ENCODE results near the gene PKMYT1. TPM values are rescaled to one million over a fixed set of nuclear protein-coding genes. Genes with fewer than 3 reads are reported as not detected.
A peak's percentile ranks its signal among the peaks of the same experiment; 100 is the strongest.

PKMYT1 gene
- total RNA-seq, 1 donor from 2014 or later = not detected

DNA sequence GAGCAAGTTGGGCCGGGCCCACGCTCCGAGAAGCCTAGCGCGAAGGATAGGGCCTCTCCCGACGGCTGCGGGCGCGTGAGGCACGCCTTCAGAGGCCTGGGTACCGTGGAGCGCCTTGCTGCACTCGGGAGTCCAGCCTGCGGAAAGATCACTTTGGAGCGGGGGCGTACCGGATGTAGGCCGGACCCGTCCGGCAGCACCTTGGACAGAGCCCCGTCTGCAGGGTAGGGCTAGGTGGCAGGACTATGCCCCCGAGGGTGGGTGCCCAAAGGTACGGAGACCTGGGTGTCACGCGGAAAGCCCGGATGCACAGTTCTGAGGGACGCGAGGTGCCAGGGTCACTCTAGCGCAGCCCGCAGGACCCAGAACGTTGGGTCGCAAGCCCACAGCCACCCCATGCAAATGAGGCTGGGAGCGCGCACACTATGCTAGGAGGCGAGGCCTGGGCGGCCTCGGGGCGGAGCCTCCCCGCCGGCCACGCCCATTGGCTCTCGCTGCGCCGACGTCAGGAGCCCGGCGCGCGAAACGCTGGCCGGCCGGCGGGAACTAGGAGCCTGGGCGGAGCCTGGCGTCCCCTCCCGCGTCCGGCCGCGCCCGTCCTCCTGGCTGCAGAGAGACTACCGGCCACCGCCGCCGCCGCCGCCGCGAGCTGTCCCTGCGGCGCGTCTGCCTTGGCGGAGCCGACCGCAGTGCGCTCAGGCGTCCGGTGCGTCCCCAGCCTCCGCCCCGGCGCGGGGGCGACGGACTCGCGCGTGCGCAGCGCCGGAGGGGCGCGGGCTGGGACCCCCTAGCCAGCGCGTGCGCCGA lies 11.3 kb downstream of the PKMYT1 start, which contains the start of gene PAQR4:
Gene PAQR4 (plus strand): TSS at position 611 of the 807 bp plus-strand sequence. CDS start 327 bp downstream, outside the sequence.
- intact Hi-C loops (cut with DNase I) = no loop called here
- Histone ChIP-seq H3K27ac (no peak within 1 kb of the TSS), H3K4me1 (peaks cover 25 to 34% of the 10 kb centered on the region in 2 donors), H3K27me3 (peaks cover 41% of the 10 kb centered on the region), H3K36me3 (no peaks in the 10 kb centered on the region), H3K4me3 (peak within 1 kb of the TSS; percentile 68 to 85), H3K9me3 (no peaks in the 10 kb centered on the region)
- DNase-seq (ENCODE audit: low spot score in 2 of 2) = peak; percentile 37 to 89
- TF ChIP-seq, protein P1, sequence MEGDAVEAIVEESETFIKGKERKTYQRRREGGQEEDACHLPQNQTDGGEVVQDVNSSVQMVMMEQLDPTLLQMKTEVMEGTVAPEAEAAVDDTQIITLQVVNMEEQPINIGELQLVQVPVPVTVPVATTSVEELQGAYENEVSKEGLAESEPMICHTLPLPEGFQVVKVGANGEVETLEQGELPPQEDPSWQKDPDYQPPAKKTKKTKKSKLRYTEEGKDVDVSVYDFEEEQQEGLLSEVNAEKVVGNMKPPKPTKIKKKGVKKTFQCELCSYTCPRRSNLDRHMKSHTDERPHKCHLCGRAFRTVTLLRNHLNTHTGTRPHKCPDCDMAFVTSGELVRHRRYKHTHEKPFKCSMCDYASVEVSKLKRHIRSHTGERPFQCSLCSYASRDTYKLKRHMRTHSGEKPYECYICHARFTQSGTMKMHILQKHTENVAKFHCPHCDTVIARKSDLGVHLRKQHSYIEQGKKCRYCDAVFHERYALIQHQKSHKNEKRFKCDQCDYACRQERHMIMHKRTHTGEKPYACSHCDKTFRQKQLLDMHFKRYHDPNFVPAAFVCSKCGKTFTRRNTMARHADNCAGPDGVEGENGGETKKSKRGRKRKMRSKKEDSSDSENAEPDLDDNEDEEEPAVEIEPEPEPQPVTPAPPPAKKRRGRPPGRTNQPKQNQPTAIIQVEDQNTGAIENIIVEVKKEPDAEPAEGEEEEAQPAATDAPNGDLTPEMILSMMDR (IDR thresholded peaks at IDR 0.05) = peak in 1 of 3 experiments; percentile 7

DNA sequence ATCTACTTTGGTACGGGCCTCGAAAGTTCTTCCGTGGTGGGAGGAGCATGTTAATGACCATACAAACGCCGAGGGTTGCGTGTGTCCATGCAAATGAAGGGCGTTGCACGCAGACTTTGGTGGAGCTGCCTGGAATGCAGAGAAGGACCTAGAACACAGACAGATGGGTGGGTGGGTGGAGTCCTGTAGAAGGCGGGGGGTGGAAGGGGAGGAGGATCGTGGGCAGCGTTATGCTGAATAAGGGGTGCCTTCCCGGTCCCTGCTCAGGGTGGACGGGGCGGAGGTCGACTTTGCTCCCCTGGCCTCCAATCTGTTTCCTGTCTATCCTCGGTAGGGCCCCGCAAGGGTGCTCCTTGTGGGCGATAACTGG lies 11.9 kb downstream of the PKMYT1 start:
- Histone ChIP-seq H3K36me3 (no peaks in the 10 kb centered on the region), H3K27ac (no peak overlapping the region), H3K9me3 (no peaks in the 10 kb centered on the region), H3K4me3 (peak overlapping the region; percentile 68 to 85), H3K4me1 (peaks cover 31 to 40% of the 10 kb centered on the region in 2 donors), H3K27me3 (peaks cover 46% of the 10 kb centered on the region)
- intact Hi-C loops (cut with DNase I) = no loop called here
- no peak for DNase-seq (ENCODE audit: low spot score in 2 of 2)
- TF ChIP-seq, protein P1 (IDR thresholded peaks at IDR 0.05) = no peak

DNA sequence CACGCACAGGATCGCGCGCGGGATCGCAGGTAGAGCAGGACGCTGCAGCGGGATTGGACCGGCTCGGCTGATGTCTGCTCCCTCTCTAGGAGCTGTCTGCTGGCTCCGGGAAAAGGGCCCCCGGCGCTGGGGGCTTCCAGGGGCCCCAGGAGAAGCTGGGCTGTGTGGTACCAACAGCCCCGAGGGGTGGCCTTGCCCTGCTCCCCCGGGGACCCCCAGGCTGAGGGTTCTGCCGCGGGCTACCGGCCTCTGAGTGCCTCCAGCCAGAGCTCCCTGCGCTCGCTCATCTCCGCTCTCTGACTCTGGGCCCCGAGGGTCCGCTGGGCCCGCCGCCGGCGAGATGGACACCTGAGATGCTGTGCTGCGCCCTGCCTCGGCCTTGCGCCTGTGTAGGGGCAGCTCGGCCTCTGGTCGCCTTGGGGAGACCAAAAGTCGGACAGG lies 12.5 kb downstream of the PKMYT1 start:
- Histone ChIP-seq H3K4me3 (no peak overlapping the region), H3K27me3 (peaks cover 52% of the 10 kb centered on the region), H3K27ac (no peak overlapping the region), H3K4me1 (peaks cover 34 to 44% of the 10 kb centered on the region in 2 donors), H3K9me3 (no peaks in the 10 kb centered on the region), H3K36me3 (no peaks in the 10 kb centered on the region)
- TF ChIP-seq, protein P1 (IDR thresholded peaks at IDR 0.05) = no peak
- intact Hi-C loops (cut with DNase I) = no loop called here
- DNase-seq (ENCODE audit: low spot score in 2 of 2) = no peak

DNA sequence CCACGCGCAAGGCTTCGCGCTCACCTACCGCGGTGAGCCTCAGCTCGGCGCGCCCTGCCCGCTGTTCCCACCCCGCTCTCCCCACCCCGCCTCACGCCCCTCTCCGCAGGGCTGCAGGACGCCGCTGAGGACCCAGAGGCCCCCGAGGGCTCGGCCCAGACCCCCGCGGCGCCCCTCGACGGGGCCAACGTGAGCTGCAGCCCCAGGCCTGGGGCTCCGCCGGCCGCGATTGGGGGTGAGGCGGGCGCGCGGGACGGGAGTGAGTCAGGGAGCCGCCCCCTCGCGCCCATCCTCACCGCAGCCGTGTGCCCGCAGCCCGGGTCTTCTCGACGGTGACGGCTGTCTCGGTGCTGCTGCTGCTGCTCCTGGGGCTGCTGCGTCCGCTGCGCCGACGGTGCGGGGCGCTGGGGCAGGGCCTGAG lies 13.0 kb downstream of the PKMYT1 start:
- TF ChIP-seq, protein P1 (IDR thresholded peaks at IDR 0.05) = no peak
- H3K27ac ChIP-seq = no peak overlapping the region
- intact Hi-C loops (cut with DNase I) = no loop called here
- no peaks in the 10 kb centered on the region for H3K36me3 ChIP-seq
- peaks cover 34 to 44% of the 10 kb centered on the region in 2 donors for H3K4me1 ChIP-seq
- peak overlapping the region; percentile 29 to 46 for H3K4me3 ChIP-seq
- no peak for DNase-seq (ENCODE audit: low spot score in 2 of 2)
- peaks cover 56% of the 10 kb centered on the region for H3K27me3 ChIP-seq
- no peaks in the 10 kb centered on the region for H3K9me3 ChIP-seq

DNA sequence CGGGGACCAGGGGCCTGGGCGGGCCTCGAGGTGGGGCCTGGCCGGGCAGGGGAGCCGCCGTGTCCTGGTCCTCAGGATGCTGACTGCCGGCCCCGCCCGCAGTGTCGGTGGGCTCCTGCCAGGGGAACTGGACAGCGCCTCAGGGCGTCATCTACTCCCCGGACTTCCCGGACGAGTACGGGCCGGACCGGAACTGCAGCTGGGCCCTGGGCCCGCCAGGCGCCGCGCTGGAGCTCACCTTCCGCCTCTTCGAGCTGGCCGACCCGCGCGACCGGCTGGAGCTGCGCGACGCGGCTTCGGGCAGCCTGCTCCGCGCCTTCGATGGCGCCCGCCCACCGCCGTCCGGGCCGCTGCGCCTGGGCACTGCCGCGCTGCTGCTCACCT lies 13.4 kb downstream of the PKMYT1 start:
- Histone ChIP-seq H3K4me3 (peak overlapping the region; percentile 29 to 46), H3K4me1 (peaks cover 34 to 44% of the 10 kb centered on the region in 2 donors), H3K27me3 (peaks cover 60% of the 10 kb centered on the region), H3K9me3 (no peaks in the 10 kb centered on the region), H3K36me3 (no peaks in the 10 kb centered on the region), H3K27ac (no peak overlapping the region)
- intact Hi-C loops (cut with DNase I) = no loop called here
- TF ChIP-seq, protein P1 (IDR thresholded peaks at IDR 0.05) = peak in 2 of 3 experiments; percentile 13 to 17
- no peak for DNase-seq (ENCODE audit: low spot score in 2 of 2)
